ENCODE measurements around the gene PRELID3B. TPM values are rescaled to one million over a fixed set of nuclear protein-coding genes. Genes with fewer than 3 reads are reported as not detected.

PRELID3B gene
- total and polyA plus RNA-seq, 2 of the 8 experiments (the other 6 are each of a cell fraction or from before 2014, with no cell fraction given) = 8.1 to 50.5 TPM

DNA sequence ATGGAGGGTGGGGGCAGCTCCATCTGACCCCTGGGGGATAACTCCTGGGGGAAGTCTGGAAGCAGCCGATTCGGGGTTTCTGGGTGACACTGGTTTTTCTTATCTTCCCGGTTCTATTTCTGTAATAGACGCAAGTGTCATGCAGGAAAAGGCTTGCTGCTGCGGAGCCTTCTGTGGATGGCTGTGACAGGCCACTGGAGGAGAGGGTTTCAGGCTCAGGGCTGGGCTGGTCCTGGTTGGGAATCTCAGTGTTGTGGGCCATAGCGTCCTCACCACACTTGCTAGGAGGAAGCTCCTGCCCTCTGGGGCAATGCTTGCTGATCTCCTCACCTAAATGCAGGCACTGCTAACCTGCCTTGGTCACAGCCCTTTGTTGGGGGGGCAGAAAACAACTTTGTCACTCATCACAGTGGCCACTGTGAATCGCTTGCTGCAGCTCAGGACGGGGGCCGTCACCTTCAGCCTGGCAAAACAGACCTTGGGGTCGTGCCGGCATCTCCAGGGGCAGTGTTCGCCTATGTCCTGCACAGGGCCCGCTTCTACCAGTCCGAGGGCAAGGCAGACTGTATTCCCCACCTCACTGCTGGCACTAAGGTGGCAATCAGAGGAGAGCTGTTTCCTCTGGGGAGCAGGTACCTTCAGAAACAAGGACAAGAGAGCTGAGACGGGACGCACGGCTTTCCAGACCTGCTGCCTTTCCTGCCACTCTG, 27.8 kb downstream of the PRELID3B start (continued):
- TF ChIP-seq, protein P1, sequence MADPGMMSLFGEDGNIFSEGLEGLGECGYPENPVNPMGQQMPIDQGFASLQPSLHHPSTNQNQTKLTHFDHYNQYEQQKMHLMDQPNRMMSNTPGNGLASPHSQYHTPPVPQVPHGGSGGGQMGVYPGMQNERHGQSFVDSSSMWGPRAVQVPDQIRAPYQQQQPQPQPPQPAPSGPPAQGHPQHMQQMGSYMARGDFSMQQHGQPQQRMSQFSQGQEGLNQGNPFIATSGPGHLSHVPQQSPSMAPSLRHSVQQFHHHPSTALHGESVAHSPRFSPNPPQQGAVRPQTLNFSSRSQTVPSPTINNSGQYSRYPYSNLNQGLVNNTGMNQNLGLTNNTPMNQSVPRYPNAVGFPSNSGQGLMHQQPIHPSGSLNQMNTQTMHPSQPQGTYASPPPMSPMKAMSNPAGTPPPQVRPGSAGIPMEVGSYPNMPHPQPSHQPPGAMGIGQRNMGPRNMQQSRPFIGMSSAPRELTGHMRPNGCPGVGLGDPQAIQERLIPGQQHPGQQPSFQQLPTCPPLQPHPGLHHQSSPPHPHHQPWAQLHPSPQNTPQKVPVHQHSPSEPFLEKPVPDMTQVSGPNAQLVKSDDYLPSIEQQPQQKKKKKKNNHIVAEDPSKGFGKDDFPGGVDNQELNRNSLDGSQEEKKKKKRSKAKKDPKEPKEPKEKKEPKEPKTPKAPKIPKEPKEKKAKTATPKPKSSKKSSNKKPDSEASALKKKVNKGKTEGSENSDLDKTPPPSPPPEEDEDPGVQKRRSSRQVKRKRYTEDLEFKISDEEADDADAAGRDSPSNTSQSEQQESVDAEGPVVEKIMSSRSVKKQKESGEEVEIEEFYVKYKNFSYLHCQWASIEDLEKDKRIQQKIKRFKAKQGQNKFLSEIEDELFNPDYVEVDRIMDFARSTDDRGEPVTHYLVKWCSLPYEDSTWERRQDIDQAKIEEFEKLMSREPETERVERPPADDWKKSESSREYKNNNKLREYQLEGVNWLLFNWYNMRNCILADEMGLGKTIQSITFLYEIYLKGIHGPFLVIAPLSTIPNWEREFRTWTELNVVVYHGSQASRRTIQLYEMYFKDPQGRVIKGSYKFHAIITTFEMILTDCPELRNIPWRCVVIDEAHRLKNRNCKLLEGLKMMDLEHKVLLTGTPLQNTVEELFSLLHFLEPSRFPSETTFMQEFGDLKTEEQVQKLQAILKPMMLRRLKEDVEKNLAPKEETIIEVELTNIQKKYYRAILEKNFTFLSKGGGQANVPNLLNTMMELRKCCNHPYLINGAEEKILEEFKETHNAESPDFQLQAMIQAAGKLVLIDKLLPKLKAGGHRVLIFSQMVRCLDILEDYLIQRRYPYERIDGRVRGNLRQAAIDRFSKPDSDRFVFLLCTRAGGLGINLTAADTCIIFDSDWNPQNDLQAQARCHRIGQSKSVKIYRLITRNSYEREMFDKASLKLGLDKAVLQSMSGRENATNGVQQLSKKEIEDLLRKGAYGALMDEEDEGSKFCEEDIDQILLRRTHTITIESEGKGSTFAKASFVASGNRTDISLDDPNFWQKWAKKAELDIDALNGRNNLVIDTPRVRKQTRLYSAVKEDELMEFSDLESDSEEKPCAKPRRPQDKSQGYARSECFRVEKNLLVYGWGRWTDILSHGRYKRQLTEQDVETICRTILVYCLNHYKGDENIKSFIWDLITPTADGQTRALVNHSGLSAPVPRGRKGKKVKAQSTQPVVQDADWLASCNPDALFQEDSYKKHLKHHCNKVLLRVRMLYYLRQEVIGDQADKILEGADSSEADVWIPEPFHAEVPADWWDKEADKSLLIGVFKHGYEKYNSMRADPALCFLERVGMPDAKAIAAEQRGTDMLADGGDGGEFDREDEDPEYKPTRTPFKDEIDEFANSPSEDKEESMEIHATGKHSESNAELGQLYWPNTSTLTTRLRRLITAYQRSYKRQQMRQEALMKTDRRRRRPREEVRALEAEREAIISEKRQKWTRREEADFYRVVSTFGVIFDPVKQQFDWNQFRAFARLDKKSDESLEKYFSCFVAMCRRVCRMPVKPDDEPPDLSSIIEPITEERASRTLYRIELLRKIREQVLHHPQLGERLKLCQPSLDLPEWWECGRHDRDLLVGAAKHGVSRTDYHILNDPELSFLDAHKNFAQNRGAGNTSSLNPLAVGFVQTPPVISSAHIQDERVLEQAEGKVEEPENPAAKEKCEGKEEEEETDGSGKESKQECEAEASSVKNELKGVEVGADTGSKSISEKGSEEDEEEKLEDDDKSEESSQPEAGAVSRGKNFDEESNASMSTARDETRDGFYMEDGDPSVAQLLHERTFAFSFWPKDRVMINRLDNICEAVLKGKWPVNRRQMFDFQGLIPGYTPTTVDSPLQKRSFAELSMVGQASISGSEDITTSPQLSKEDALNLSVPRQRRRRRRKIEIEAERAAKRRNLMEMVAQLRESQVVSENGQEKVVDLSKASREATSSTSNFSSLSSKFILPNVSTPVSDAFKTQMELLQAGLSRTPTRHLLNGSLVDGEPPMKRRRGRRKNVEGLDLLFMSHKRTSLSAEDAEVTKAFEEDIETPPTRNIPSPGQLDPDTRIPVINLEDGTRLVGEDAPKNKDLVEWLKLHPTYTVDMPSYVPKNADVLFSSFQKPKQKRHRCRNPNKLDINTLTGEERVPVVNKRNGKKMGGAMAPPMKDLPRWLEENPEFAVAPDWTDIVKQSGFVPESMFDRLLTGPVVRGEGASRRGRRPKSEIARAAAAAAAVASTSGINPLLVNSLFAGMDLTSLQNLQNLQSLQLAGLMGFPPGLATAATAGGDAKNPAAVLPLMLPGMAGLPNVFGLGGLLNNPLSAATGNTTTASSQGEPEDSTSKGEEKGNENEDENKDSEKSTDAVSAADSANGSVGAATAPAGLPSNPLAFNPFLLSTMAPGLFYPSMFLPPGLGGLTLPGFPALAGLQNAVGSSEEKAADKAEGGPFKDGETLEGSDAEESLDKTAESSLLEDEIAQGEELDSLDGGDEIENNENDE (IDR thresholded peaks at IDR 0.05; ENCODE audit: insufficient replicate concordance, low read length) = no peak
- TF ChIP-seq, protein P2, sequence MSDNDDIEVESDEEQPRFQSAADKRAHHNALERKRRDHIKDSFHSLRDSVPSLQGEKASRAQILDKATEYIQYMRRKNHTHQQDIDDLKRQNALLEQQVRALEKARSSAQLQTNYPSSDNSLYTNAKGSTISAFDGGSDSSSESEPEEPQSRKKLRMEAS (IDR thresholded peaks at IDR 0.05) = no peak
